GM18517 (cell line): ENCODE measurements around the gene ZNF768.

Experiments
- ATAC-seq: cut with Tn5 transposase; IDR thresholded peaks from one replicate; pipeline ENCODE4 v1.9.1; 2021; ENCODE audit warnings: mild to moderate bottlenecking, moderate library complexity; ENCODE audit not compliant: unreplicated experiment

Gene ZNF768

GRCh38 chr16:30526137-30526822, at the start of gene ZNF768:
Gene ZNF768, minus strand, starts transcription at chr16:30526566. Its CDS starts 153 bp downstream, at chr16:30526413.
- no peak for ATAC-seq

GRCh38 chr16:30574678-30575077, 48.3 kb upstream of the ZNF768 start:
- ATAC-seq: no peak

- ATAC-seq: peak; percentile 55
Measured at GRCh38 chr16:30571445-30572322, 45.3 kb upstream of the ZNF768 start, which contains the start of gene ZNF688. Gene ZNF688, minus strand, starts transcription at chr16:30571714. Its CDS starts 85 bp downstream, at chr16:30571629.

GRCh38 chr16:30570636-30571444, 44.5 kb upstream of the ZNF768 start:
- ATAC-seq: no peak

DNA sequence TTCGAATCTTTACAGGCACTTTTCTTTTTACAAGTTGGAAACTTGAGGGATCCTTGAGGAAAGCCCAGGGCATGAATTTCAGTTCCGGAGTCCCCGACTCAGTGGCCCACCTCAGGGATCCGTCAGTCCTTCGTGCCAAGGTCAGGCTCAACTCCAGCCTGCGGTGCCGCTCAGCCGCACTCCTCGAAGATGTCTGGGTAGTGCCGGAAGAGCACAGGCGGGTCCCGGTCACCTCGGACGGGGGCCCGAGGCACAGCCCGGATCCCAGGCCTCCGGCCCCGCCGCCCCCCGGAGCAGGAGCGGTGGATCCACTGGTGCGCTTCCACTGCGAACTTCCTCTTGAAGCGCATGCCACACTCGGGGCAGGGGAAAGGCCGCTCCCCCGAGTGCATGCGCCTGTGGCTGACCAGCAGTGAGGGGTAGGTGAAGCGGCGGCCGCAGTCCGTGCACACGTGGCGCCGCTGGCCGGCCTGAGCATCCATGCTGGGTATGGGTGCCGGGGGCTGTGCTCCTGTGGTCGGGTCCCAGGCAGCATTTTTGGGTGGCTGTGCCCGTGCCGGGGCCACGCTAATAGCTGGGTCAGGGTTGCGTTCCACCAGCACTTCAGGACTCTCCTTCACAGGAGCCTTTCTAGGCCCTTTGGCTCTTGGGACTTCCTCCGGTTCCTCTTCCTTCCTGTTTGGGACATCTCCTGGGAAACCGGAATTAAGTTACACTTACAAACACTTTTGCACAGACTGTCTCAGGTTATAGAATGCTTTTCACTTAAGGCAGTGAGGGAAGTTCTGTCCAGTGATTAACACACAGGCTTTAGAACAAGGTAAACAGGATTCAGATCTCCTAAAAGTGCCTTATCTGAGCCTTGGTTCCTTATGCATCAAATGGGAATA, 43.6 kb upstream of the ZNF768 start:
- ATAC-seq: no peak

DNA sequence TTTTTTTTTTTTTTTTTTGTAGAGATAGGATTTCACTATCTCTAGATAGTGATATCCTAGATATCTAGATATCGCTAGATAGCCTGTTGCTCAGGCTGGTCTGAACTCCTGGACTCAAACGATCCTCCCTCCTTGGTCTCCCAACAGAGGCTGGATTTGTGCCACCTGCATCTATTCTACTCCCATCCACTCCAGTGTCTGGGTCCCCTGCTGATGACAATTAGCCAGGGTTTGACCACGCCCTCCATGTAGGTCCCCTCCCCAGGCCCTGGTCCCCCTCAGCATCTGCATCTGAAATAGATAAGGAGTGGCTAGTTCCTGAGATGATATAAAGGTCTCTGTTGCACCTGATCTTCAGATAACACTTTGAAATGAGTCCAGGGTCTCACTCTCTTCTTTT, 42.9 kb upstream of the ZNF768 start:
- ATAC-seq: no peak

DNA sequence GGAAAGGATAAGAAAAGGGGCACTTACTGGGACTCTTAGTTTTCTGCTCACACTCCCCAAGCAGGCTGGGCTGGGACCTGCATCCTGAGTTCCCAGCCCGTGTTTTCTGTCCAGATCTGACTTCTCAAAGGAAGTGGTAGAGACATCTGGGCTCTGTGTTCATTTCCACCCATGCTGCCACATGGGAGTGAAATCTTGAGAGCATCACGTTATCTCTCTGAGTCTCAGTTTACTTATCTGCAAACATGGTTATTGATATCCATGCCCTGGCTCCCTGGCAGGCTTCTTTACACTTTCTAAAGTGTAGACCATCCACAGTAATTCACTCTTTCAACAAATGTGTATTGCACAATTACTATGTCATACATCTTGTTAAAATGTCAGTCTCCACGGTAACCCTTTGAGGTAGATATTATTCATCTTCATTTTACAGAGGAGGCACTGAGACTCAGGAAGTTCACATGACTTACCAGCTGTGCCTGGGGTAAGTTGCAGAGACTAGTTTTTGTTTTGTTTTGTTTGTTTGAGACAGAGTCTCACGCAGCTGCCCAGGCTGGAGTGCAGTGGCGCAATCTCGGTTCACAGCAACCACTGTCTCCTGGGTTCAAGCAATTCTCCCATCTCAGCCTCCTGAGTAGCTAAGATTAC, 41.7 kb upstream of the ZNF768 start:
- ATAC-seq: no peak

DNA sequence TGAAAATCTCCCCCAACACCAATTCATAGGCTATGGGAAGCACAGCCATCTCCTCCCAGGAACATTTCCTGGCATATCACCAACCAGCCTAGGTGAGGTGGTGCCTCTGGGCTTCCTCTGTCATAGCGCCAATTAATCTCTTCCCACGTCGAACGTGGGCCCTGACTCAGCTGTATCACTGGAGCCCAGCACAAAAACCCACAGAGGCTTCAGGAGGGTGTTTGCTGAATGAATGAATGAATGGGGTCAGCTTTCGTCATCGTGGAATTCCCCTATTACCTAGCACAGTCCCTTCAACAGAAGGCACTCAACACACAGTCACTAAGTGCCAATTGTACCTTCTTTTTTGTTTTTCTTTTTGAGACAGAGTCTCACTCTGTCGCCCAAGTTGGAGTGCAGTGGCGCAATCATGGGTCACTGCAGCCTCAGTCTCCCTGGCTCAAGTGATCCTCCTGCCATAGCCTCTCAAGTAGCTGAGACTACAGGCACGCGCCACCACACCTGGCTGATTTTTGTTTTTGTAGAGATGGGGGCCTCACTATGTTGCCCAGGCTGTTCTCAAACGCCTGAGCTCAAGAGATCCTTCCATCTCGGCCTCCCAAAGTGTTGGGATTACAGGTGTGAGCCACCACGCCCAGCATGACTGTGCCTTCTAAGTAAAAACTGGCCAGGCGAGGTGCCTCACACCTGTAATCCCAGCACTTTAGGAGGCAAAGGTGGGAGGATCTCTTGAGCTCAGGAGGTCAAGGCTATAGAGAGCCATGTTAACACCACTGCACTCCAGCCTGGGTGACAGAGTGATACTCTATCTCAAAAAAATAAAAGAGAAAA, 41.0 kb upstream of the ZNF768 start:
- no peak for ATAC-seq

GRCh38 chr16:30566531-30566930, 40.2 kb upstream of the ZNF768 start:
- ATAC-seq: no peak

DNA sequence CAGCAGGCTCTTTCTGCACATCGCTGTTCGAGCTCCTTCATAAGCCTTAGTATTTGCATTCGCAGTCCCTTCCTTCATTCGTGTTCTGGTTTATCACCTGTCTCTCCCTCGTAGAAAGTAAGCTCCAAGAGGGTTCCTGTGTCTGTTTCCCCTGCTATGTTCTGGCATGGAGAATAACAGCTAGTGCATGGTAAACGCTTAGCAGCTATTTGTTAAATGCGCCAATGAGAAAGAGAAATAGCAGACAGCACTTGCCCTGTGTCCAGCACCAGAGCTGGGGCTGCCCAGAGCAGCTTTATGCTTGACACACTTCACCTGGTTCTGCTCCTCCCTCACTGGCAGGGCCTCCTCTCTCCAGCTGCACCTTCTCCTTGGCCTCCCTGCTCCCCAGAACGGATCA, 39.6 kb upstream of the ZNF768 start:
- ATAC-seq: no peak

DNA sequence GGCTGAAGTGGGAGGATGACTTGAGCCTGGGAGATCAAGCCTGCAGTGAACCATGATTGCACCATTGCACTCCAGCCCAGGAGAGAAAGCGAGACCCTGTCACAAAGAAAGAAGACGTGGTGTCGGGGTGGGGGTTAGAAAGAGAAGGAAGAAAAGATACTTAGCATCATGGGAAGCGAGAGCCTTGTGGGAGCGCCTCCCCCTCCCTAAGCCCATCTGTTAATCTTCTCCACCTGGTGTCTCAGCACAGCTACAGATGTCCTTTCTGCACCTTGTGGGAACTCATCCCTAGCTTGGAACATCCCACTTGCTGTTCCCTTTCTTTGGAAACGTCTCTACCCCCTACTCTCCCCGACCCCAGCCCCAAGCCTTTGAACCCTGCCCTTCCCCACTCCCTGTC, 39.2 kb upstream of the ZNF768 start:
- no peak for ATAC-seq

DNA sequence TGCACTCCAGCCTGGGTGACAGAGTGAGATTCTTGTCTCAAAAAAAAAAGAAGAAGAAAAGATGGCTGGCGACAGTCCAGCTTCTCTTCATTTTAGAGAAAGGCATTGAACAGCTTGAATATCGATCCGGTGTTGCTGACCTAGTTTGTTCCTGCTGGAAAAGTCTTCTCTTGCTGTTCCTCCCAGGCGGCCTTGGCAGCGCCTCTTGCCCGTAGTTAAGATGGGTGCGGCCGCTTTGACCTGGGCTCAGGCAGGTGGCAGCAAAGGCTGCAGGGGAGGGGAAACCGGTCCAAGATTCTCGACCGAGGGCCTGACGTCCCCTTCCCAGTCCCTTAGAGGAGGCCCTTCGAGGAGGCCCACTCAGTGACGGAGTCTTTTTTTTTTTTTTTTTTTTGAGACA, 35.7 kb upstream of the ZNF768 start:
- no peak for ATAC-seq

DNA sequence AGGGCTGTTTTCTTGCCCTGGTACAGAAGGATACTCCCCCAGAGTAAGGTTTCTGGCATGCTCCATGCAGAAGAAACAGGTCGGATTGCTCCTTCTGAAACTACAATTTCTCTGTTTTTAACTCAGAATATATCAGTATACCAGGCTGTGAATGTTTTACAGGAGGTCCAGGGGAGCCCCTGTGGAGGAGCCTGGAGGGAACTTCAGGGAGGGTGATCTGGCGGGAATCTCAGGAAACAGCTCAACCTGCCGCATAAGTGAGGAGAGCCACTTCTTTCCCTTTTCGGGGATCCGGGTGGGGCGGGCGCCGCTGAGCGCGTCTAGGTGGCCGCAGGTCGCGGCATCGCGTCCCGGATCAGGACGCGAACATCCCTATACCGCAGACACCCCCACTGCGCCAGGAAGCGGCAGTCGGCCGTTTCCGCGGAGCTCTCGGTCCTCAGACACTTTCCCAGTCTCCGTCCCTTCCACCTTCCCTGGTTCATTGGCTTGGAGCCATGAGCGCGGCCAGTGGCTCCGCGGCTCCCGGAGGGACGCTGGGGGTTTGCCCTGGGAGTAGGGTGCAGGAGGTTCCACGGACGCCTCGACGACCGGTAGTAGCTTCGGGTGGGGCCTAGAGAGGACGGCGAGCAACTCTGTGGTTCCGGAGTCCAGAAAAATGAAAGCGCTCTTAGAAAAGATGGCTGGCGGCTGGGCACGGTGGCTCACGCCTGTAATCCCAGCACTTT, 34.9 kb upstream of the ZNF768 start:
- no peak for ATAC-seq

DNA sequence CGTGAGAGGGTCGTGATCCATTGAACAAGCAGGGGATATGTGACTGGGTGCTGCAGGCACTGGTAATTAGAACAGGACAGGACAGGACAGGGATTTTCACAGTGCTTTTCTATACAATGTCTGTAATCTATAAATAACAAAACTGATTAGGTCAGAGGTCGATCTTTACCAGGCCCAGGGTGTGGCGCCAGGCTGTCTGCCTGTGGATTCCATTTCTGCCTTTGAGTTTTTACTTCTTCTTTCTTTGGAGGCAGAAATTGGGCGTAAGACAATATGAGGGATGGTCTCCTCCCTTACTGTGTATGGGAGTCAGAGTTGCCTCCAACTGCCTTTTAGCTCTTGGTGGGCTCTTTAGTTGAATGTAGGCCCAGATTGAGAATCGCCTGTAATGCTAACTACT, 33.3 kb upstream of the ZNF768 start:
- ATAC-seq: no peak

DNA sequence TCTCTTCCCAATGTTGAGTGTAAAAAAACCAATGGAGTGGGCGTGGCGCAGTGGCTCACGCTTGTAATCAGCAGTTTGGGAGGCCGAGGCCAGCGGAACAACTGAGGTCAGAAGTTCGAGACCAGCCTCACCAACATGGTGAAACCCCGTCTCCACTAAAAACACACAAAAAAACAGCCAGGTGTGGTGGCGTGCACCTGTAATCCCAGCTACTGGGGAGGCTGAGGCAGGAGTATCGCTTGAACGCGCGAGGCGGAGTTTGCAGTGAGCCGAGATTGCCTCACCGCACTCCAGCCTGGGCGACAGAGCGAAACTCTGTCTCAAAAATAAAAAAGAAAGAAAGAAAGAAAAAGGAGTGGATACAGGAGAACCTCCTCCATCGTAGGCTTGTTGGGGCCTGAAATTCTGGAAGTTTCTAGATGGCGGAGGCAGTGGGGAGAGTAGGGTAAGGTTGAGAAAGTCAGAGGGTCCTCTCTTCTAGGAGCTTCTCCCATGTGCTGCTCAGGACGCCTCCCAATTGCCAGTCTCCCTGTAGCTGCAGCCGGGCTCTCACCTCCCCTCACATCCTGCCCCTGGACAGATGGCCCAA, 32.5 kb upstream of the ZNF768 start:
- no peak for ATAC-seq

- peak; percentile 86 for ATAC-seq
Measured at GRCh38 chr16:30557957-30558788, 31.8 kb upstream of the ZNF768 start, which contains the start of gene ZNF764. Gene ZNF764, minus strand, starts transcription at chr16:30558374. Its CDS starts 192 bp downstream, at chr16:30558182.

- ATAC-seq: peak; percentile 14
Measured at GRCh38 chr16:30557707-30557956, 31.3 kb upstream of the ZNF768 start.
